LNCaP clone FGC (cell line): Measurements from ENCODE around the gene ANKRD55.
"Not testable (repeated sequence)": the region's sequence is repeated elsewhere in the genome, so short reads cannot be mapped to it uniquely, and the experiment has no call there.

Source experiments
- DNase-seq: peaks from one replicate; pipeline ENCODE4 v3.0.0-alpha.2; 2011; ENCODE audit warnings: low read depth
- H3K4me3 ChIP-seq: 2 replicates; pipeline ENCODE4 v1.5.1; 2011; ENCODE audit warnings: mild to moderate bottlenecking, low read depth, low read length, control low read depth
- CTCF ChIP-seq: IDR thresholded peaks from 2 replicates; pipeline ENCODE4 v1.5.1; 2012; ENCODE audit warnings: mild to moderate bottlenecking; ENCODE audit not compliant: control insufficient read depth, insufficient read depth; ENCODE audit errors: extremely low read depth

Gene ANKRD55

GRCh38 chr5:56206126-56206910, 26.8 kb downstream of the ANKRD55 start:
- TF ChIP-seq CTCF: no peak
- no peak overlapping the region for H3K4me3 ChIP-seq
- no peak for DNase-seq

- not testable (repeated sequence) for H3K4me3 ChIP-seq, DNase-seq
Observed at GRCh38 chr5:56203936-56204335, 29.2 kb downstream of the ANKRD55 start.

- H3K4me3 ChIP-seq: no peak overlapping the region
- TF ChIP-seq CTCF: no peak
- DNase-seq: no peak
Observed at GRCh38 chr5:56202483-56202882, 30.6 kb downstream of the ANKRD55 start.

GRCh38 chr5:56201762-56202261, 31.3 kb downstream of the ANKRD55 start:
- not testable (repeated sequence) for H3K4me3 ChIP-seq, DNase-seq

- peak; percentile 56 for DNase-seq
- H3K4me3 ChIP-seq: no peak overlapping the region
- peak; percentile 94 for TF ChIP-seq CTCF
Observed at GRCh38 chr5:56200971-56201666, 32.0 kb downstream of the ANKRD55 start.

- TF ChIP-seq CTCF: no peak
- H3K4me3 ChIP-seq: no peak overlapping the region
- DNase-seq: no peak
Observed at GRCh38 chr5:56195016-56195415, 38.1 kb downstream of the ANKRD55 start.

GRCh38 chr5:56192246-56192645, 40.9 kb downstream of the ANKRD55 start:
- DNase-seq: no peak
- H3K4me3 ChIP-seq: no peak overlapping the region
- no peak for TF ChIP-seq CTCF

- DNase-seq: no peak
- no peak for TF ChIP-seq CTCF
- no peak overlapping the region for H3K4me3 ChIP-seq
Observed at GRCh38 chr5:56191656-56192055, 41.5 kb downstream of the ANKRD55 start.
